Bronchial epithelial cell (primary cell): ENCODE results near the gene AGBL1. TPM values are rescaled to one million over a fixed set of nuclear protein-coding genes. Genes with fewer than 3 reads are reported as not detected.

Experiments used
- DNase-seq: peaks from one replicate; pipeline ENCODE4 v3.0.0-alpha.2; 2010; ENCODE audit warnings: low read depth
- FAIRE-seq: peaks from 2 replicates; lab custom pipeline; 2011; peaks lifted over from hg19 to GRCh38; lab: Jason Lieb, UNC
- H3K27me3 ChIP-seq: 2 replicates; pipeline ENCODE4 v1.5.1; 2011; ENCODE audit warnings: low read length; ENCODE audit not compliant: control insufficient read depth, insufficient read depth
- H3K36me3 ChIP-seq: 2 replicates; pipeline ENCODE4 v1.5.1; 2011; ENCODE audit warnings: low read length; ENCODE audit not compliant: control insufficient read depth, insufficient read depth
- H3K4me3 ChIP-seq: 2 replicates; pipeline ENCODE4 v1.5.1; 2011; ENCODE audit warnings: mild to moderate bottlenecking, low read depth, low read length, control low read depth
- CTCF ChIP-seq: IDR thresholded peaks from 2 replicates; pipeline ENCODE4 v1.5.1; 2011; ENCODE audit warnings: mild to moderate bottlenecking, moderate library complexity, low read length, control low read depth, inconsistent platforms; ENCODE audit not compliant: insufficient read depth, severe bottlenecking
- total RNA-seq: library from RNA; depleted of rRNA; stranded (reverse); fragments of >200 nt; gene quantifications from 2 replicates; pipeline ENCODE4 v1.2.1, GENCODE V29; 2014

Gene AGBL1
- total RNA-seq, 1 donor from 2014 or later, result not detected

- Histone ChIP-seq H3K36me3 (no peaks in the 10 kb centered on the region), H3K4me3 (no peak overlapping the region), H3K27me3 (no peaks in the 10 kb centered on the region)
- FAIRE-seq, result no peak
- TF ChIP-seq CTCF, result no peak
- no peak for DNase-seq
Observed at GRCh38 chr15:86197770-86198169, 118.1 kb downstream of the AGBL1 start.

- FAIRE-seq, result no peak
- no peak for TF ChIP-seq CTCF
- H3K27me3 ChIP-seq, result no peaks in the 10 kb centered on the region
Observed at GRCh38 chr15:86199467-86200145, 119.9 kb downstream of the AGBL1 start.

GRCh38 chr15:86201313-86202008 lies 121.8 kb downstream of the AGBL1 start:
- DNase-seq (no peak), FAIRE-seq (no peak)
- no peaks in the 10 kb centered on the region for H3K36me3 ChIP-seq
- no peaks in the 10 kb centered on the region for H3K27me3 ChIP-seq
- H3K4me3 ChIP-seq, result no peak overlapping the region
- no peak for TF ChIP-seq CTCF

More at GRCh38 chr15:86199467-86200145, 119.9 kb downstream of the AGBL1 start:
- no peaks in the 10 kb centered on the region for H3K36me3 ChIP-seq
- no peak for DNase-seq
- H3K4me3 ChIP-seq, result no peak overlapping the region

- FAIRE-seq (no peak), DNase-seq (no peak)
- no peaks in the 10 kb centered on the region for H3K36me3 ChIP-seq
- H3K27me3 ChIP-seq, result no peaks in the 10 kb centered on the region
- no peak overlapping the region for H3K4me3 ChIP-seq
- no peak for TF ChIP-seq CTCF
Observed at GRCh38 chr15:86203462-86203861, 123.8 kb downstream of the AGBL1 start.

GRCh38 chr15:86205096-86205495 lies 125.4 kb downstream of the AGBL1 start:
- no peak for TF ChIP-seq CTCF
- no peaks in the 10 kb centered on the region for H3K27me3 ChIP-seq
- no peaks in the 10 kb centered on the region for H3K36me3 ChIP-seq
- DNase-seq, result no peak
- no peak for FAIRE-seq
- no peak overlapping the region for H3K4me3 ChIP-seq
